Testis (tissue), 3 donors: Measurements from ENCODE around the gene IFITM5. TPM values are rescaled to one million over a fixed set of nuclear protein-coding genes. Genes with fewer than 3 reads are reported as not detected.
A peak's percentile ranks its signal among the peaks of the same experiment; 100 is the strongest.
"Not testable (repeated sequence)": the region's sequence is repeated elsewhere in the genome, so short reads cannot be mapped to it uniquely, and the experiment has no call there.

Source experiments
- DNase-seq: peaks from one replicate; pipeline ENCODE4 v3.0.0-alpha.2; 2019
- H3K27ac ChIP-seq, 2 donors: fragments of 200-600 bp; sonication (generic); one replicate each; pipeline ENCODE4 v1.5.1; 2019
- H3K27me3 ChIP-seq: fragments of 200-600 bp; sonication (generic); one replicate; pipeline ENCODE4 v1.5.1; 2019
- H3K36me3 ChIP-seq: fragments of 200-600 bp; sonication (generic); one replicate; pipeline ENCODE4 v1.5.1; 2017; ENCODE audit warnings: low read depth; ENCODE audit errors: missing control alignments
- H3K4me1 ChIP-seq: fragments of 200-600 bp; sonication (generic); one replicate; pipeline ENCODE4 v1.5.1; 2019
- H3K4me3 ChIP-seq, 2 donors: fragments of 200-600 bp; sonication (generic); one replicate each; pipeline ENCODE4 v1.5.1; 2017 to 2019
- H3K9me3 ChIP-seq: fragments of 200-600 bp; sonication (generic); one replicate; pipeline ENCODE4 v1.5.1; 2017
- POLR2A ChIP-seq: fragments of 450-650 bp; IDR thresholded peaks from one replicate; pipeline ENCODE4 v1.6.1; 2017; ENCODE audit warnings: antibody characterized with exemption, mild to moderate bottlenecking, moderate library complexity
- WGBS, 2 donors: methylation state at CpG; one replicate each; pipeline ENCODE4 v1.1.5; 2018; 5-methylcytosine and 5-hydroxymethylcytosine counted together
- intact Hi-C: fragments of 100-400 bp; cut with DNase I; formaldehyde crosslinking; loops from one replicate; pipeline ENCODE4 v1.15.1; 2023; ENCODE audit warnings: low total_unique reads
- polyA plus RNA-seq: library from polyadenylated mRNA; stranded (reverse); fragments of 350-450 nt; fragmentation: Illumina TruSeq; extraction: RNeasy Lipid Tissue Mini Kit (QIAGEN cat#74804); gene quantifications from one replicate; pipeline ENCODE4 v1.2.3, GENCODE V29; 2014; ENCODE audit warnings: low read depth, low replicate concordance; ENCODE audit not compliant: insufficient read depth
- total RNA-seq, 2 donors: library from RNA; depleted of rRNA; stranded (reverse); fragments of >200 nt; gene quantifications; one replicate each; pipeline ENCODE4 v1.2.3, GENCODE V29; 2016
- TF ChIP-seq, protein P1 (sequence below), 3 experiments: fragments of 450-650 bp in 2 of 3; fragments of 200-600 bp in 1 of 3; sonication (generic) in 1 of 3; IDR thresholded peaks; one replicate each; pipeline ENCODE4 v1.5.1; 2016 to 2019; ENCODE audit warnings: antibody characterized with exemption in 3 of 3, mild to moderate bottlenecking in 2 of 3, moderate library complexity in 1 of 3

The IFITM5 gene
- total and polyA plus RNA-seq, 3 donors from 2014 or later = not detected

GRCh38 chr11:331358-332060 is 32.2 kb upstream of the IFITM5 start:
- no peak for TF ChIP-seq POLR2A
- TF ChIP-seq, protein P1, sequence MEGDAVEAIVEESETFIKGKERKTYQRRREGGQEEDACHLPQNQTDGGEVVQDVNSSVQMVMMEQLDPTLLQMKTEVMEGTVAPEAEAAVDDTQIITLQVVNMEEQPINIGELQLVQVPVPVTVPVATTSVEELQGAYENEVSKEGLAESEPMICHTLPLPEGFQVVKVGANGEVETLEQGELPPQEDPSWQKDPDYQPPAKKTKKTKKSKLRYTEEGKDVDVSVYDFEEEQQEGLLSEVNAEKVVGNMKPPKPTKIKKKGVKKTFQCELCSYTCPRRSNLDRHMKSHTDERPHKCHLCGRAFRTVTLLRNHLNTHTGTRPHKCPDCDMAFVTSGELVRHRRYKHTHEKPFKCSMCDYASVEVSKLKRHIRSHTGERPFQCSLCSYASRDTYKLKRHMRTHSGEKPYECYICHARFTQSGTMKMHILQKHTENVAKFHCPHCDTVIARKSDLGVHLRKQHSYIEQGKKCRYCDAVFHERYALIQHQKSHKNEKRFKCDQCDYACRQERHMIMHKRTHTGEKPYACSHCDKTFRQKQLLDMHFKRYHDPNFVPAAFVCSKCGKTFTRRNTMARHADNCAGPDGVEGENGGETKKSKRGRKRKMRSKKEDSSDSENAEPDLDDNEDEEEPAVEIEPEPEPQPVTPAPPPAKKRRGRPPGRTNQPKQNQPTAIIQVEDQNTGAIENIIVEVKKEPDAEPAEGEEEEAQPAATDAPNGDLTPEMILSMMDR (IDR thresholded peaks at IDR 0.05) = no peak
- 89 to 91% methylated on average over 19 of the region's 19 CpGs for WGBS, 2 donors
- DNase-seq = no peak
- Histone ChIP-seq H3K9me3 (no peaks in the 10 kb centered on the region), H3K4me3 (no peak overlapping the region), H3K27ac (no peak overlapping the region), H3K4me1 (peaks cover 56% of the 10 kb centered on the region), H3K27me3 (no peaks in the 10 kb centered on the region), H3K36me3 (no peaks in the 10 kb centered on the region)
- intact Hi-C loops = no loop called here

GRCh38 chr11:330694-331357 is 31.5 kb upstream of the IFITM5 start:
- DNase-seq = no peak
- intact Hi-C loops = no loop called here
- no peak for TF ChIP-seq POLR2A
- TF ChIP-seq, protein P1 (IDR thresholded peaks at IDR 0.05) = no peak
- no peaks in the 10 kb centered on the region for H3K9me3 ChIP-seq
- 86 to 92% methylated on average over 19 to 34 of the region's 34 CpGs for WGBS, 2 donors
- H3K27me3 ChIP-seq = no peaks in the 10 kb centered on the region
- no peaks in the 10 kb centered on the region for H3K36me3 ChIP-seq
- peaks cover 56% of the 10 kb centered on the region for H3K4me1 ChIP-seq
- H3K4me3 ChIP-seq = no peak overlapping the region
- H3K27ac ChIP-seq = peak overlapping the region in 1 of 2 donors; percentile 33

- TF ChIP-seq, protein P1 (IDR thresholded peaks at IDR 0.05) = no peak
- TF ChIP-seq POLR2A = no peak
- Histone ChIP-seq H3K9me3 (no peaks in the 10 kb centered on the region), H3K36me3 (no peaks in the 10 kb centered on the region), H3K4me1 (peaks cover 56% of the 10 kb centered on the region), H3K27ac (peak overlapping the region in 1 of 2 donors; percentile 33), H3K27me3 (no peaks in the 10 kb centered on the region), H3K4me3 (no peak overlapping the region)
- 72 to 79% methylated on average over 7 to 14 of the region's 14 CpGs for WGBS, 2 donors
- intact Hi-C loops = no loop called here
- DNase-seq = no peak
These were observed 31.0 kb upstream of the IFITM5 start for GRCh38 chr11:330307-330693.

DNA sequence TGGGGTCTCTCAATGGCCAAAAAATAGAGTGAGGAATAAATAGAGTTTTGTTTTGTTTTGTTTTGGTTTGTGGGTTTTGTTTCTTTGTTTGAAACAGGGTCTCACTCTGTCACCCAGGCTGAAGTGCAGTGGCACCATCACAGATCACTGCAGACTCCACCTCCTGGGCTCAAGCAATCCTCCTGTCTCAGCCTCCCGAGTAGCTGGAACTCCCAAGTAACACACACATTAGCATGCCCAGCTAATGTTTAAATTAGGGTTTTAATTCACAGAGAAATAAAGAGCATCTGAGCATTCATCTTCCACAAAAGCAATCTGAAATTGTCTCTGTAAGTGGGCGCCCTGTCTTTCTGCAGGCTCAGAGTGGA is 30.5 kb upstream of the IFITM5 start:
- no peaks in the 10 kb centered on the region for H3K27me3 ChIP-seq
- intact Hi-C loops = no loop called here
- no peak overlapping the region for H3K4me3 ChIP-seq
- no peaks in the 10 kb centered on the region for H3K36me3 ChIP-seq
- TF ChIP-seq POLR2A = no peak
- TF ChIP-seq, protein P1 (IDR thresholded peaks at IDR 0.05) = no peak
- peak overlapping the region; percentile 33 to 91 for H3K27ac ChIP-seq
- H3K4me1 ChIP-seq = peaks cover 55% of the 10 kb centered on the region
- 76 to 83% methylated on average over 2 of the region's 2 CpGs for WGBS, 2 donors
- no peak for DNase-seq
- H3K9me3 ChIP-seq = no peaks in the 10 kb centered on the region

GRCh38 chr11:328516-329100 is 29.3 kb upstream of the IFITM5 start:
- H3K27ac ChIP-seq = peak overlapping the region; percentile 91 to 94
- H3K27me3 ChIP-seq, DNase-seq, H3K4me3 ChIP-seq, H3K9me3 ChIP-seq, intact Hi-C loops, H3K36me3 ChIP-seq: not testable (repeated sequence)
- H3K4me1 ChIP-seq = peaks cover 55% of the 10 kb centered on the region
- 76 to 77% methylated on average over 15 of the region's 15 CpGs for WGBS, 2 donors
